Posterior vena cava (tissue), 2 donors: ENCODE measurements around the gene GAA. TPM values are rescaled to one million over a fixed set of nuclear protein-coding genes. Genes with fewer than 3 reads are reported as not detected.
A peak's percentile ranks its signal among the peaks of the same experiment; 100 is the strongest.

Experiments
- DNase-seq: peaks from one replicate; pipeline ENCODE4 v3.0.0-alpha.2; 2020; ENCODE audit warnings: low spot score
- intact Hi-C, 2 donors: fragments of 100-400 bp; cut with DNase I; formaldehyde crosslinking; loops; one replicate each; pipeline versions ENCODE4 v1.14.1 to v1.14.2; 2022 to 2023
- long read RNA-seq, 2 donors: library from polyadenylated mRNA; unstranded; transcript quantifications; one replicate each; pipeline ENCODE4 v2.0.0, GENCODE V29; 2020 to 2021
- total RNA-seq, 2 donors: library from RNA; stranded (reverse); fragmentation: NEBNext Ultra II Directional; extraction: Animal tissue kit (Norgen Biotek cat#: 25700); gene quantifications; one replicate each; pipeline ENCODE4 v1.2.1, GENCODE V29; 2021
- donor health status: DM: yes; HTN: yes; CAD: no.
- donor health status: DM: yes; HTN: yes; CAD: no.

The GAA gene
- 10 to 100 TPM; 38.7 to 42.8 TPM for total RNA-seq
- long read RNA-seq, donor 1, partial matches to known transcripts = 29 of 41 reads
- long read RNA-seq, donor 1, other reads (novel, unspliced or antisense) = 8 of 41 reads
- long read RNA-seq, donor 2, transcript GAA-202 (21 exons, 3,549 nt) = major isoform, 5 of 125 reads
- long read RNA-seq, donor 2, partial matches to known transcripts = 102 of 125 reads
- long read RNA-seq, donor 2, other reads (novel, unspliced or antisense) = 13 of 125 reads

DNA sequence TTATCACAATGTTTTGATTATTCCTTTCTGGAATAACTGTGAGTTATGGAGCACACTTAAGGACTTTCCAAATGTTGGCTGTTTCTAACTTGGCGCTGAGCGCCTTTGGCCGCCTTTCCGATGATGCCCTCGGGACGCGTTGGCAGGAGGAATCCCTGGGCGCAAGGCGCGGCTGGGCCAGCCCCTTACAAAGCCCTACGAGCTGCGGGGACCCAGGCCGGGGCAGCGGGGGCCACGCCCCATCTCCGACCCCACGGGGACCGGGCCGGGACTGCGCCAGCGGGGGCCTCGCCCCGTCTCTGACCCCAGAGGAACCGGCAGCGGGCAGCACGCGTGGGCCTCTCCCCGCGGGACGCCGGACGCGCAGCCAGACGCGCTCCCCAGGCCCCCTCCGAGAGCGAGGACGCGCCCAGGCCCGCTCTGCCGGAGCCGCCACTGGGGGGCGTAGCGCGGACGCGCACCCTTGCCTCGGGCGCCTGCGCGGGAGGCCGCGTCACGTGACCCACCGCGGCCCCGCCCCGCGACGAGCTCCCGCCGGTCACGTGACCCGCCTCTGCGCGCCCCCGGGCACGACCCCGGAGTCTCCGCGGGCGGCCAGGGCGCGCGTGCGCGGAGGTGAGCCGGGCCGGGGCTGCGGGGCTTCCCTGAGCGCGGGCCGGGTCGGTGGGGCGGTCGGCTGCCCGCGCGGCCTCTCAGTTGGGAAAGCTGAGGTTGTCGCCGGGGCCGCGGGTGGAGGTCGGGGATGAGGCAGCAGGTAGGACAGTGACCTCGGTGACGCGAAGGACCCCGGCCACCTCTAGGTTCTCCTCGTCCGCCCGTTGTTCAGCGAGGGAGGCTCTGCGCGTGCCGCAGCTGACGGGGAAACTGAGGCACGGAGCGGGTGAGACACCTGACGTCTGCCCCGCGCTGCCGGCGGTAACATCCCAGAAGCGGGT, at the start of gene GAA:
GAA (plus strand) TSS at position 571 of the 935 bp plus-strand sequence. CDS start 3,006 bp downstream, outside the sequence.
- intact Hi-C loops = no loop called here
- DNase-seq = peak; percentile 95

DNA sequence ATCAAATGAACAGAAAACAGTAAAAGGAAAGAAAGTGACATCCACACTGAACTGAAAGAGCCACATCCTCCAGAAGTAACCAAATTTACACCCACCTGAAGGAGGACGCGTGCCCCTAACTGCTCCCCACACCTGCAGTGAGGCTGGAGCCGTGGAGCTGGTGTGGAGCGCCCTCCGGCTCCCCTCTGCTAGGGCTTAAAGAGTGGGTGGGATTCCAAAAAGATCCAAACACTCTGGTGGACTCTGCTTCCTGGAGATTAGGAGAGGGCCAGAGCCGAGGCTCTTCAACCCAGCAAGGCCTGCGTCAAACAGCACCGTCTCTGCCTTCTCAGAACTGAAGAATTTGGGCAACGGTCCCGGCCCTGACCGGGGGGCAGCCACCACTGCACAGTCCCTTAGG, 49.7 kb upstream of the GAA start:
- no peak for DNase-seq
- intact Hi-C loops = no loop called here

DNA sequence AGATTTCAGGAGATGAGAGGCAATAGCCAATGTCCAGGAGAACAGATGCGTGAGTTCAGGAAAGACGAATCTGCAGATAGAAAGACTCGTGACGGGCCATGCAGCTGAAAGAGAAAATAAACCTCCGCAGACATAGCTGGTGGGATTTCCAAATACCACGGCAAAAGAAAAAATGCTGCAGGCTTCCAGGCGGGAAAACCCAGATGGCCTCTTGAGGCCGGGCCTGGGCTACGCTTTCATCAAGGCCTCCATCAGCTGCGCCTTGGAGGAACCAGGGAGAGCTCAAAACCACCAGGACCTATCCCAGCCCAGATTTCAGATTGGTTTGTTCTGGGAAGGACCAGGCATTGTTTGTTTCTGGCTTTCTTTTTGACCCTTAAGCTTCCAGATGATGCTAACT, 48.3 kb upstream of the GAA start:
- intact Hi-C loops = no loop called here
- DNase-seq = no peak

DNA sequence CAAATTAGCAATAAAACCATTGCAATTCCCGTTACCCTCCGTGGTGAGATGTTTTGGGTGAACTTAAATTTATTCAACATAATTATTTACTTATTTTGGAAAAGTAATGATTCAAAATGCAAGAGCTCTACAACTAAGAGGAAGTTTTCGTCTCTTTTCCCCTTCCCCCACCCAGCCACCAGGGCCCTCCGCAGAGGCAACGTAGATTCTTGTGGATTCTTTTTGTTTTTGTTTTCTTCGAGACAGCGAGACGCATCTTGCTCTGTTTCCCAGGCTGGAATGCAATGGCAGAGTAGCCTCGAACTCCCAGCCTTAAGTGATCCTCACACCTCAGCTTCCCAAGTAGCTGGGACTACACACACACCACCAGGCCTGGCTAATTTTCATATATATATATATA, 45.8 kb upstream of the GAA start:
- intact Hi-C loops = no loop called here
- no peak for DNase-seq

DNA sequence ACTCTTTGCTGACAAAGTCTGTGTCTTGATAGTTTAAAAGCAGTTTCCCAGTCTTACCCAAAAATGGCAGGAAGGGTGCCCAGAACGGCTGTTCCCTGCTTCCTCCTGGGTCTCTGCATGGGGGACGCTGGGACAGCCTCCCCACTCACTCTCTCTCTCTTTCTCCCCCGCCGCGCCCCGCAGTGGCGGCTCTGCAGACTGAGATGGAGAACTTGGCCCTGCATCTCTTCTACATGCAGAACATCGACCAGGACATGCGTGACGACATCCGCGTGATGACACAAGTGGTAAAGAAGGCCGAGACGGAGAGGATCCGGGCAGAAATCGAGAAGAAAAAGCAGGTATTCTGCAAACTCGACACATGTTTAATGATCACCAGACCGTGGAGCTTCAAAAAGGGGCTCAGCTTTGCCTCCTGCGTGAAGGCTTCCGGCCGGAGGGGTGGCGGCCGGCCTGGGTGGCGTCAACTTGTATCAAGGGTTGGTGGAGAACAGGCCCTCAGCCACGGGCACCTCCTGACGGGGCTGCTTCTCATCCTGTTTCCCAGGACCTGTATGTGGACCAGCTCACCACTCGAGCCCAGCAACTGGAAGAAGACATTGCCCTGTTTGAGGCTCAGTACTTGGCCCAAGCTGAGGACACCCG, 42.9 kb upstream of the GAA start:
- intact Hi-C loops = no loop called here
- no peak for DNase-seq

DNA sequence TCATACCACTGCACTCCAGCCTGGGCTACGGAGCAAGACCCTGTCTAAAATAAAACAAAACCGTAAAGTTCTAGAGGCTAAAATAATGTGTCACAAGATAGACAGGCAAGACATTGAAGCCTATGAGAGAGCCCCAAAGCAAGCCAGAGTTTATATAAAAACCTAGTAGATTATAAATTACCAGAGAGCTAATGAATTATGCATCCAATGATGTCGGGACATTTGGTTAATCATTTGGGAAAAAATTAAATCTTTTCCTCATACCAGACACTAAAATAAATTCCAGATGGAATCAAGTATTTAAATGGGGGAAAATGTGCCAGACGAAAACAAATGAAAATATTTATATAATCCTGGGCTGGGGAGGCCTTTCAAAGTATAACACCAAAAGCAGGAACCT, 40.7 kb upstream of the GAA start:
- DNase-seq = no peak
- intact Hi-C loops = no loop called here

DNA sequence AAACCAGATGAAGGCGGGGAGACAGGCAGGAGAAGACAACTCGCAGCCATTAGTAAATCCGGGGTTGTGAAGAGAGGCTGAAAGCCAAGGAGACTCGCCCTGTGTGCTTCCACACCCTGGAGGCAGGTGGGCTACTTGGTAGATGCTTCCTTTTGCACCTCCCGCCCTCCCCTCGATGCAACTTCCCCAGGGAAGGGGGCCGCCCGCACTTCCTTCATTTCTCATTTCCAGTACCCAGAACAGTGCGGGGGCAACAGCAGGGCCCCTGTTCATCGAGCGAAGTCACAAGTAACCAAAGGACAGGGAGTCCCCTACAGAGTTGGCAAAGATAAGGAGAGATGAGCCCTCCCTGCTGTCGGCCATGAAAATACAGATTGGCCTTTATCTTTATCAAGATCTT, 40.0 kb upstream of the GAA start:
- intact Hi-C loops = no loop called here
- no peak for DNase-seq

DNA sequence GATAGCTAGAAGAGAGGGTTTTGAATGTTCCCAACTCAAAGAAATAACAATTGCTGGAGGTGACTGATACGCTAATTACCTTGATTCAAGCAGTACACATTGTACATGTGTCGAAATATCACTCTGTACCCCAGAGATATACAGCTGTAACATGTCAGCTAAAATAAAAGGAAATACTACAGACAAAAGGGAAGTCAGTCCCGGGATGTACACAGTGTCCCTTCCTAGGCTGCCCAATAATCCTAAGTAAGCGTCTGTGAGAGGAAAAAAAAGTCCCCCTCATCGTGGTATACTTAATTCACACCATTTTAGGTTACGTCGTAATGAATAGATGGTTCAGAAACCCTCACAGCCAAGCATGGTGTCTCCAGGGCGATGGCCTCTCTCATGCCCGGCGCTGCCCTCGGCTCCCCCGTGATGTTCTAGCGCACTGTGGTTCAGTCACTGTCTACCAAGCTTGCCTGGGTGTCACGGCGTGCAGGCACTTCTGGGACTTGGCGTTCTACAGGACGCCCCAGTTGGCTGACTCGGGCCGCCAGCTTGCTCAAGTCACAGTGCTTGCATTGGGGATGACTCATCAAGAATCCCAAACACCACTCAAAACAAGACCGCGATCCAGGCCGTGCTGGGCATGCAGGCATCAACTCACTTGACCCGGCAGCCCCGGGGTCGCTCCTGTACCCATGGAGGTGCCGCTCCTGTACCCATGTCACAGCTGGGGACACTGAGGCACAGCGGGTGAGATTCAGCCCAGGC, 37.4 kb upstream of the GAA start:
- intact Hi-C loops = no loop called here

DNA sequence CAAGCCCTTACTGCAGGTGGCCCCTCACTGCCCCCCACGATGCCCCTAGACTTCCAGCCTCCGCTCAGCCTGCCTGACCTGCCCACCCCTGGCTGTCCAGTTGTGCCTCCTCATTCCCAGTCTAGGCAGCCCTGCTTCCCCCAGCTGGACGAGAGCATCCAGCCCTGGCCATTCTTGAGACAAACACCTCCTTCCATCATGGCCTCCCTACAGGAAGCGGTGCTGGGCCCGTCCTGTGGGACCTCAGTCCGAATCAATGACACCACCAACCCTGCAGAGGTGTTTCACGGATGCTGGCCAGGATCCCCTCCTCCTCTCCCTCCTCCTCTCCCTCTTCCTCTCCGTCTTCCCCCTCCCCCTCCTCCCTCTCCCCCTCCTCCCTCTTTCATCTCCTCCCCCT, 36.7 kb upstream of the GAA start:
- peak; percentile 79 for DNase-seq
- intact Hi-C loops = no loop called here

More for the DNA sequence above, 37.4 kb upstream of the GAA start:
- DNase-seq = peak; percentile 91

DNA sequence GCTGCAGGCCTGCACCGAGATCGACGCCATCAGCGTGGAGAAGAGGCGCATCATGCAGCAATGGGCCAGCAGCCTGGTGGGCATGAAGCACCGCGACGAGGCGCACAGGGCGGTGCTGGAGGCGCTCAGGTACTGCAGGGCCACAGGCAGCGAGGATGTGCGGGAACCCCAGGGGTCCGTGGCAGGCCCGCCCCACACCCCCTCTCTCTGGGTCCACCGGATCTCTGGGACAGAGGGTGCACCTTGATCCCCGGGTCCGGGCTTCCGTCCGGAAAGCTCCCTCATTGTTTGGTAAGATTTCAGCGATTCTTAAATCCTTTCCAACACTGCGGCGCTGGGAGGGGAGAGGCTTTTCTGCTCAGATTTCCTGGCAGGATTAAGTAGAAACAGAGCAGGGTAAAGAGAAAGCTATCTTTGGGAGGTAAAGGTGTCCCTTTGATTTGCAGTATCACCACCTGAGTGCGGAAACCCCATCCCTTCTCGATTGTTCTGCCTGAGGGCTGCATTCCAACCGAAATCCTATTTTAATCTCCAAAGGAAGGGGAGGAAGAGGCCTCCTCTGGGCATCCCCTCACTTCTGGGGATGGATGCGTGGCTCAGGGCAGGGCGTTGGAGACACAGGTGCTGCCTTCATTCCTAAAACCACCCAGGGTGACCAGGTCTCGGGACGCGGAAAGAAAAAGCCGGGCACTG, 35.8 kb upstream of the GAA start:
- peak; percentile 78 for DNase-seq
- intact Hi-C loops = no loop called here

DNA sequence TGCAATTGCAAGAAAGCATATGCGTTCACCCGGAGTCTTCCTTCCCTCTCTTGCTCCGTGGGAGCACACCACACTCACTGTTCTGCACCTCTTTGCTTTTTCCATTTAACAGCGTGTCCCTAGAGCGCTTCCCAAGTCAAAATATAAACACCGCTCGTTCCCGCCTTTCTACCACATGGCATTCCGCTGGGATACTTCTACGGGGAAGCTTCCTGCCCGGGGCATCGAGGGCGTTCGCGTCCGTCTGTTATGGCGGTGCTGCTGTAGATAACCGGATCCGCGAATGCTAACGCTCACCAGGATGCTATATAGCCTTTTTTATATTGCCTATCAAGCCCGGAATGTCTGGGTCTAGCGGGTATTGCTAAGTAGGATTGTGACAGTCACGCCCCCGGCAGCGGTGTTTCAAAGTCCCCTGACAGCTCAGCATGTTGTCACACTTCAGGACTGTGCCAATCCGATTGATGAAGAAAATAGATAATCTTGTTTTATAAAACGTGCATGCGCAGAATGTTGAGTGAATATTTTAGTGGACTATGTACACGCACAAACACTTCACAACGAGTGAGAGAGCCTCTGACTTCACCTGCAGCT, 33.9 kb upstream of the GAA start:
- intact Hi-C loops = no loop called here
- DNase-seq = no peak

DNA sequence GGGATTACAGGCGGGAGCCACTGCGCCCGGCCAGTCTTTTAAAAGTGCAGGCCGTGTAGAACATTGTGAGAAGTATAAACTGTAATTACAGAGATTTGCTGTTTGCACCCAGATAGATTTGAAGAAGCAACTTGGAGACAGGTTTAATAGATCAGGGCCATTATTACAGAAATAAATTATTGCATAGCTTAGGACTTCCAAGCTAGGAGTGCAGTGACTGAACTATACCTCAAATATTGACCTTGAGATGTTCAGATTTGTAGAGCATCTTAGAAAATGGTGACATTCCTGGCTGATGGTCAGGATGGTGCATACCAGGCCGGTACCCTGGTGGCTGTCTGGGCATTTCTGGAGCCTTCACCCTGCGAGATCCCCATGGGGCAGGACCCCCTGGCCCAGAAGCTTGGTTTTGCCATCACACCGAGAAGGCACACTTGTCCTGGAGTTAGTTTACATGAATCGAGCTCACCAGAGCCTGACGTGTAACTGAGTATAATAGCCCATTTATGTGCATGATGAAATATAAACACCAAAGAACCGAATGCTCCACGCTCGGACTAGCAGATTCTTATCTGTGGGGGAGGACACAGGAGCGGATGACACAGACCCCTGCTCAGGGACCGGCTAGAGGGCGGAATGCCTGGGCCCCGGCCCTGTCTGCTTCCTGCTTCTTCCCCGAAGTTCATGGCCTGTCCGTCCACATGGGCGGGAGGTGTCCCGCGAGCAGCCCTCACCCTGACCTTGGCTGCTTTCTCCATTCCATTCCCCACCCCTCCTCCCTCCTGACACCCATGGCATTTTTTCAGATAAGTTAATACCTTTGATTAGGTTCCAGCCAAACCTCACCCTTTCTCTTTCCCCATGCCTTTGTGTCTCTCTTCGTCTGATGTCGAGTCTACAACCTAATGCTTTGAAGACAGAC, 32.8 kb upstream of the GAA start:
- intact Hi-C loops = no loop called here
- DNase-seq = peak; percentile 92

DNA sequence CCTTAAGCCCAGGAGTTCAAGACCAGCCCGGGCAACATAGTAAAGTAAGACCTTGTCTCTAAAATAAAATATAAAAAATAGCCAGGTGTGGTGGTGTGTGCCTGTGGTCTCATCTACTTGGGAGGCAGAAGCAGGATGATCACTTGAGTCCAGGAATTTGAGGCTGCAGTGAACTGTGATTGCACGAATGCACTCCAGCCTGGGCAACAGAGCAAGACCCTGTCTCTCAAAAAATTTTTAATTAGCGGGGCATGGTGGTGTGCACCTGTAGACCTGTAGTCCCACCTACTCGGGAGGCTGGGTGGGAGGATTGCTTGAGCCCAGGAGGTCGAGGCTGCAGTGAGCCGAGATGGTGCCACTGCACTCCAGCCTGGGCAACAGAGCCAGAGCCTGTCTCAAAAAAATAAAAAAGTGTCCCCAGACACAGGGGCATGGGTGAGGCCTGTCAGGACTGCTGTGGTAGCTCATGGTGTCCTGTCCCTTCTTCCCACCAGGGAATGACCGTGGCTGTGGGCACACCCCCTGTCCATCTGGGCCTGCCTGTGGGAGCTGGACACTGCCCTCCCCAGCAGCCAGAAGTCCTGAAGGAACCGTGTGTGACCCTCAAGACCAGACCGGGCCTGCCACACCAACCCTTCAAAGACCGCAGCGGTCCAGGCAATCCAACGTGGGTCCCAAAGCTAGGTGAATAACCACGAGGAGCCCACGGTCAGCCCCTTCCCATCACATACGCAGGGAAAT, 30.8 kb upstream of the GAA start:
- intact Hi-C loops = no loop called here
- DNase-seq = no peak

DNA sequence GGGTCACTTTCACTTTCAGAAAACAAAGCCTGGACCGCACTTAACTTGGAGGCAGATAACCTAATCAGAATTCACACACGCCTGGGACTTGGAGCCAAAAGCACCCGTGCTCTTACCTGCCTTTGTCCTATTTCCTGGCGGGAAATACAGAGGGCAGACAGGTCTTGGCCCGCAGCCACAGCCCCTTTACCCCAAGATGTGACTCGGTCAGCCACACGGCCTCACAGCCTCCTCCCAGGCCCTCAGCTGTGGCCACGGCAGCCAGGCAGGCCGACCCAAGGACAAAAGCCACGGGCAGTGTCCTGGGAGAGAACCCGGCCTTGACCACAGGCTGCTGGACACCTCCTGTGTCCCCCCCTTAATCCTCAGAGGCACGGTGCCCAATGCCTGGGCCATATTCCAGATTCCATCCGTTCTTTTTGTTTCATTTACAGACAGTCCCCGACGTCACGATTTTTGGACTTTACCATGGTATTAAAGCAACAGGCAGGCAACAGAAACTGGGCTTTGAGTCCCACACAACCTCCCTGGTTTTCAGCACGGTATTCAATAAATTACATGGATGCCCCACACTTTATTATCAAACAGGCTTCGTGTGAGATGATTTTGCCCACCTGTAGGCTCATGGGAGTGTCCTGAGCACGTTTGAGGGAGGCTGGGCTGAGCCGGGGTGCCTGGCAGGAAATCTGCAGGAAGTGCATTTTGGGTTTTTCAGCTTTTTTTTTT, 30.1 kb upstream of the GAA start:
- DNase-seq = peak; percentile 93

DNA sequence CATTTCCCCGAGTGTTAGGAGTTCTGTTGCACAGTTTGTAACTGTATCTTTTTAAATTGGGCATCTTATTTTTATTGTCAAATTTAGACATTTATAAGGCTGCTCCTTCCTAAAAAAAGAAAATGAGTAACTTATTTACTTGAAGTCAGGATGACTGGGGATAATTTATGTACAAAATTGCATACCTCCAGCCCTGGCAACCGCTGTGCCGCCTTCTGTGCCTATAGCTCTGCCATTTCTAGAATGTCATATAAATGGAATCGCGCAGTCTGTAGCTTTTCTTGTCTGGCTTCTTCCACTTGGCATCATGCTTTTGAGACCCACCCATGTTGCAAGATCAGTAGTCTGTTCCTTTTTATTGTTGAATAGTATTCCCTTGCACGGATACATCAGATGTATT, 29.0 kb upstream of the GAA start:
- no peak for DNase-seq
- intact Hi-C loops = no loop called here

More for the DNA sequence above, 30.1 kb upstream of the GAA start:
- intact Hi-C loops = no loop called here

DNA sequence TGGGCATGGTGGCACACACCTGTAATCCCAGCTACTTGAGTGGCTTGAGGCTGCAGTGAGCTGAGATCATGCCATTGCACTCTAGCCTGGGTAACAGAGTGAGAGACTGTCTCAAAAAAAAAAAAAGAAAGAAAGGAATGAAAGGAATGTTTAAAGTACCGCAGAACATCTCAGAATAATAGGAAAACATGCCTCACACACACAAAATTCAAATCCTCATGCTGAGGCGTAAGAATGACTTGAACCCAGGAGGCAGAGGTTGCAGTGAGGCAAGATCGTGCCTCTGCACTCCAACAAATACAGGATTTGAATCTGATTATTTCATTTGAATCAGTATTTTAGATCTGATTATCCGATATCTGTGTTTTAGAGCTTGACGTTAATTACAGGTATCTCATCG, 21.3 kb upstream of the GAA start:
- DNase-seq = no peak
- intact Hi-C loops = no loop called here
